ENCODE measurements around the gene ROR1.
A peak's percentile ranks its signal among the peaks of the same experiment; 100 is the strongest.

The ROR1 gene

DNA sequence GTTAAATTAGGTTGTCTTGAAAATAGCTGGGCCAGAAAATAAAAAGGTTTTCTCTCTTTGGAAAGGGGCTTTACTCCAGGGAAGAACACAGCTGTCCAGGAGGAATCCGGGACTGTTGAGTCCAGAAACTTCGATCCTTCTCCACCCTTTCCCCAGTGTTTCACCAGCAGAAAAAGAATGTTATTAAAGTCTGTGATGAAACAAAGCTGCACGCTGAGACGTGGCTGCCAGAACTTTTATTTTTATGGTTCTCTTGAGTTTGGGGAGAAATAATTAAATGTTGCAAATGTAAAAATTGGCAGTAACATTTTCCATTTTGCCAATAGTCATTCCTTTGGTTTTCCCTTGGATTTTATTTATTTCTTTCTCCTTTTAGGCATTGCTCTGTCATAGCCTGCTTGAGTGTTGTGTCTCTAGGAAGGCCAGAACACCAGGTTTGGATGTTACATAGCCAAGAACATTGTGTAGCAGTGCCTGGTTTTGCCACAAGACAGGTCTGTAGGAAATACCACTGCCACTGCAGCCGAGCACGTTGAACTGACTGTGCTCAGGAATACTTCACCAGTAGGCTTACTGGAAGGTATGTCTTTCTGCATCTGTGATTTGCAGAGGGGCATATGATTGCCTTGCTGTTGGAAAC lies 87.4 kb downstream of the ROR1 start:
- no peak for DNase-seq

DNA sequence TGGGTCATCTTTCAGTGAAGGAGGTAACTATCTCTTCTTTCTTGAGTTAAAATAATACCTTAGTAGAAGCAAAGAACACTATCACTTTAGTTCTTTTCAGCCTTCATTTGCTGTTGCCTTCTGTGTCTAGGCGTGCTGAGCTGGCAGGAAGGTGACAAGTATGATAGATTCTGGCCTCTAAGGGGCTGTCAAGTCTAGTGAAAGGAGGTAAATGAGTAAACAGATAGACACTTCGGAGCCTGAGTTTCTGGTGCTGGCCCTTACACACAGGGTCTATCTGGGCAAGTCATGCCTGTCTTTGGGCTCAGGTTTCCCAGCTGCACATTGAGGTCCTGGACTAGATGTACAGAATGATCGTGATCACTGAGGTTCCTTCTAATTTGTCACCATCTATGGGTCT lies 89.3 kb downstream of the ROR1 start:
- DNase-seq = no peak

DNA sequence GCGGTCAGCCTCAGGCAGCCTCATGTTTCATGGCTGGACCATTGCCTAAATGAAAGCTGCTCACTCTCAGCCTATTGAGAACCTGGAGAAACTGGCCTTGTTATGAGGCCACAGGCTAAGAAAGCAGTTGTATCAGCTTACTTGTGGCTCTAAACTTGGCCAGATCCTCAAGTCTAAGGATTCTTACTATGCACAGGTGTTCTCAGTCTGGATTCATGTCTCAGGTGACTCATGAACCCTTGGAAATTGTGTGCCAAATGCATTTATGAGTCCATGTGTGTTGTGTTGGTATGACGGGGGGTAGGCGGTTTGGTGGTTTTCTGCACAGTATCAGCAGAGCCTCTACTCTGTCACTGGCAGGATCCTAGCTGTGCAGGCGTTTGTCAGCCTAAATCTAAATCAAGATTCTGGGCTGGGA lies 90.4 kb downstream of the ROR1 start:
- DNase-seq = no peak

DNA sequence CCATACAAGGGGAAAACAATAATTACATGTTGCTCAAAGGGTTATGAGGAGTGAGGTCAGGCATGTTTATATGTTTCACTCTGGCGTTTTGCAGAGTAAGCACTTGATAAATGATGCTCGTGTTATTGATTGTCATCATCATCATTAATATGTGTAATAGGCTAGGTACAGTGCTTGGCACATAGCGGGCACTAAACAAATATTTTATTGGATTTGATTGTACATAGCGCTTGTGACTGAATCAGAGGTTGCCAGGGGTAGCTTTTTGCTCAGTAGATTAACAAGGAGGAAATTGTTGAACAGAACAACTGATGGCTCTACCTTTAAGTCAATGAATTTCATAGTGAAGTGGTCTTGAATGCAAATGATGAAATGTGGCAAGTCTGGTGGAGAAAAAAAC lies 91.7 kb downstream of the ROR1 start:
- DNase-seq = no peak

DNA sequence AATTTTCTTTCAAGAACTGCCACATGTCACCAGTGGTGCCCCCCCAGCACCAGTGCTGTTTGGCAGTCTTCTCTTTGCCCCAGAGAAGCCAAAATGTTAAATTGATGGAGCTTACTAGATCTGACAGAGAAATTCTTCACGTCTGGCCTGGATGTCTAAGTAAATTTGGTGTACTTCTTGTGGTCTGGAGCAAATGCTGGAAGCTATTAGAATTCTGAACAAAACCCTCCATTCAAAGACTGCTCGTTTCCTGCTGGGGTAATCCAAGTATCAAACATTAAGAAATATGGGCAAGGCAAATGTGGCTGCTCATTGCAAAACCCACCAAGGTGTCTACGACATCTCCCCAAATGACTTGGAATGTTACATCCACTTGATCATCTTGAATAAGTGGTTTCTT lies 92.3 kb downstream of the ROR1 start:
- no peak for DNase-seq

DNA sequence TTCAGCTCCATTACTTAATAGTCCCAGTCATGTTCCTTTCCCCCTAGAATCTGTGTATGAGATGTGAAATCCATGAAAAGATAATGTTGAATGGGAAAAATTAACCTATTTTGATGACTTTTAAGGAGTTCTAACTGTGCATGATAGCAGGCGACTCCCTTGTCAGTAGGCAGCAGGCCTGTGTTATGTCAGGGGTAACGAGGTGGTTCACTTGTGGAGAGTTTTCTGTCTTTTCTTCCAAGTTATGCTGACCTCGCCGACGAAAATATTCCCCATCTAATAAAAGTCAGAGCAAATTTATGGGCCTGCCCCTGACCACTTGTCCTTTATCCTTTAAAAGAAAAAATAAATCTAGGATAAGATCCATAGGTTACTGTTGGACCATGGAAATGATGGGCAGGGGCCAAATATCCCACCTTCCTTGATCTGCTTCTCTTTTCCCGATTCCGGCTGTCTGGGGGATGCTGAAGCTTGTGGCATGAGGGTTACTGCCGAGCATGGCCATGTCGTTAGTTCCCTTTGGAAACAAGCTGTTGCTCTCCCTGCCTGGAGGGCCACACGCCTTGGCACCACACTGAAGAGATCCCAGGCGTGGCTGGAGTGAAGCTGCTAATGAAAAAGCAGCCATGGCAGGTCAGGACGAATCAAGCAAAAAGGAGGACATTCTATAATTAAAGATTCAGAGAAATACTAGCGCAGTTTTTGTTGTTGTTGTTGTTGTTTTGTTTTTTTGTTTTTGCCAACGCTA lies 93.8 kb downstream of the ROR1 start:
- no peak for DNase-seq

DNA sequence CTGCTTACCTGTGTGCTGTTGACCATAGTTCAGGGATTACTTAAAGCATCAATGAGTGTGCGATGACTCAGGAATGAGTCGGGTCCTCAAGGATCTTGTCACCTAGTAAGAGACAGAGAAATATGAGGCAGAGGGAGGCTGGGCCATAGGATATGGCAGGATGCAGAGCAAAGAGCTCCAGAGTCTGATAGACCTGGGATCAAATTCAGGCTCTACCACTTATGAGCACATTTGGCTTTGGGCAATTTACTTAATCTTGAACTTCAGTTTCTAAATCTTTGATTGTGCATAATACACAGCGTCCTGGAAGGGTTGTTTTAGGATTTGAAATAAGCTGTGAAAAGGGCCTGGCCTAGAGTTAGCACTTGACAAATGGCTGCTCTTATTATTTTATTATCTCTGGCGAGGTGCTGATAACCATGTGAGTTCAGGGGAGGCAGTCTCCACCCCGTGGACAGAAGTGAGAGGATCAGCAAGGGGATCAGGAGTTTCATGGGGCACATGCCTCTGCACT lies 94.5 kb downstream of the ROR1 start:
- DNase-seq = peak; percentile 16

DNA sequence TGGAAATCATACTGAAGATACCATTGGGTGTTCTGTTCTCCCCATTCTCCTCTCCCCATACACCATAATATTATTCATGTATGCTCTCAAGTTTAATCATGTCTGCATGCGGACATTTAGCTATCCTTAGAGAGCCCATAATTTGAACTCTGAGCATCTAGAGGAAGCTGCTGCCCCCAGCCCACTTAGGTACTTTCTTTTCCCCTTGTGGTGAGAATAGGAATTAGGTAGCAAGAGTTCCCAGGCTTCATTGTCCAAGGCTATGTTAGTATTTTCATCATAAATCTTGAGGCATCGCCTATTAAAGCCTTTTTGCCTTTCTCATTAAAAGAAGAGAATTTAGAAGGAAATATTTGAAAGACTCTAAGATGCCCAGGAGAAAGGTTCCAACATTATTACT lies 96.3 kb downstream of the ROR1 start:
- no peak for DNase-seq

DNA sequence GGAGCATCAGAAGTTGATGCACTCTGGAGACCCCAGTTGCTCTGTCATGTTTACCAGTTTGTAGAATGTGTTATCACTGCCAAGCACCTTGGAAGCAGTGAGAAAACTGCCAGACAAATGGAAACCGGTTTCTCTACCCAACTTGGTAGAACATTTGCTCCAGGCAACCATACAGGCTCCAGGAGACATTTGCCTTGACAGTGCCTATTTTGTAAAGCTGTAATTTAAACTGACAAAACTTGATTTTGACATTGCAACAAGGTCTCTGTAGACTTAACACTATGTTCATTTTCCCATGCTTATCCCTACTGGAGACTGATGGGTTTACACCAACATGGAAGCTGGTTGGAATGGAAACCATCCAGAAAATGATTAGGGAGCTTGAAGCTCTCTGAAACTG lies 97.6 kb downstream of the ROR1 start:
- DNase-seq = no peak

DNA sequence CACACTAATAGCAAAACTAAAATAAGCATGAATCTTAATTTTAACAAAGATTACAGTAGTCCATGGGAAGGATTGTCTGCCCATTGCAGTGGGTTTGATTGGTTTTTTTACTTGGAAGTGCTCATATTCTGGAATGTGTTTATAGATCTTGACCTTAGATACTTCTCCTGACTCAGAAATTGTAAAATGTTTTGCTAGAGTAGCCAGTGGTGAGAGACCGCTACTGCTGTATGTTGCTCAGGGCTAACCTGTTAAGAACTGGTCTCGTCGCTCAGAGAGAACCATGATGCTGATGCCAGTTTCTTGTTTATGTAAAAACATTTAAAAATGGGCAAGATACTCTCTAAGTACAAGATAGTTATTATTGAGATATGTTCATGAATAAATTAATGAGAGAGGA lies 99.9 kb downstream of the ROR1 start:
- DNase-seq = no peak

DNA sequence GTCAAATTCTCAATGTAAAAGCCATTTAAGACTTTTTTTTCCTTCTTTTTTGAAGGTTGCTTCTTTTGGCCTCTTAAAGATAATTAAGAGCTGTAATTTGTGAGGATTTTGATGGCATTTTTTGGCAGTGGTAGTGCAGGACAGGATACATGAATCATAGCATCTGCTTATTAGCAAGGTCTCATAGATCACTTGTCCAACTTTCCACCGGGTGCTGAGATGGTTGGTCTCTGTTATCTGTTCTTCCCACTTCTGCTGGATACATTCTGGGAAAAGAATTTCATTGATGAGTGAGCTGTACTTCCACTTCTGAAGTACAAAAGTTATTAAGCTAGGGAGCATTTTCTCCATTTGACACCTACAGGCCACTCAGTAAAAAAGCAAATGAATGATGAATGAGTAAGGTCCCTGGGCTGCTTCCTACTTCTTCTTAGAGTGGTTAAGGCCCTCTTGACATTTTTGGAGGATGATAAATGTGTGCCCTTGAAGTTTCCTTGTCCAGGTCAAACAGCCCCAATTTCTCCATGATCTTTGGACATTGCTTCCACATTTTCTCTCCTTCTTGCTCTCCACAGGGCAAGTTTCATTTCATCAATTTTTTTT lies 100.6 kb downstream of the ROR1 start:
- DNase-seq = no peak

DNA sequence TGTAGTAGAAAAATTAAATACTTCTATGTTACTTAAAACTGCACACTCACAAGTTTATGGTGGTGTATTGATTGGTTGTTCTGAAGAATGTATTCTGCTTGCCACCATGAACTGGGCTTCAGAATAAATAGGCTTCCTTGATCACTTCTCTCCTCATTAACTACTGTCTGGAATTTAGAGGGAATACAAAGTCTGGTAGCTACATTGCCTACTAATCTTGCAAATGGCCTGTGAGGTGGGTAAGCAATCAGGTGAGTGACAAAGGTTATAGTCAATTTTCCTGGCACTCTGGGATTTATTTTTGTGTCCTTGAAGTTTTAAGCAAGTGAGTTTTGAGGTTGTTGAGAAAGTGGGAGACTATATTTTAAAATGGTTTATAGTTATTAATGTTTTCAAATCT lies 101.8 kb downstream of the ROR1 start:
- no peak for DNase-seq

DNA sequence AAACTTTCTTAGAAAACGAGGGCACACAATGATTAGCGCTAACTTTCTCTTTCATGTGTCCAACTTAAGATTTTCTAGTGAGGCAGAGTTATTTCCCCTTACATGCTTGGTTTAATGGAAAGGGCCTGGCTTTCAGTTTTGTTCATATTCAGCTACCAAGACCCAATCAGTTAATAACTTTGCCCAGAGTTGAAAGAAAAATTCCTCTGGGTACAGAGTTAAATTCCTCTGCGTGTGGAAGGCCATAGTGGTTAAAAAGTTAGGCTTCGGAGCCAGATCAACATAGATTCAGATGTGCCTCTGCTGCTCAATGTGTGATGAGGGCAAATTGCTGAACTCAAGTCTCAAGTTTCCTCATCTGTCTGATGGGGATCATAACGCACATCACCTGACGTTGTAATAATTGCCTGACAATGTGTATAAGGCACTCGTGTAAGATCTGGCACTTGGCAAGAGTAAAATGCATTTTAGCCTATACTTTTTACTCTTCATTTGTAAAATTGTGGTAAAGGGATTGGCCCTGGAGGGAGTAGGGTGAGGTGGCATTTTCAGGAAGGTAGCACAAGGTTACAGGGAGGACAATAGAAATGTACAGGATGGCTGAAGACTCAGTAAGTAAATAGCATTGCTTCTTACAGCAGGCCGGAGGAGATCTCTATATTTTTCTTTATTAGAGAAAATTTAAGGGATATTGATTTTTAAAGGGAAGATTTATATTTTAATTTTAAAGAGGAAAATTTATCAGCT lies 103.4 kb downstream of the ROR1 start:
- DNase-seq = no peak

DNA sequence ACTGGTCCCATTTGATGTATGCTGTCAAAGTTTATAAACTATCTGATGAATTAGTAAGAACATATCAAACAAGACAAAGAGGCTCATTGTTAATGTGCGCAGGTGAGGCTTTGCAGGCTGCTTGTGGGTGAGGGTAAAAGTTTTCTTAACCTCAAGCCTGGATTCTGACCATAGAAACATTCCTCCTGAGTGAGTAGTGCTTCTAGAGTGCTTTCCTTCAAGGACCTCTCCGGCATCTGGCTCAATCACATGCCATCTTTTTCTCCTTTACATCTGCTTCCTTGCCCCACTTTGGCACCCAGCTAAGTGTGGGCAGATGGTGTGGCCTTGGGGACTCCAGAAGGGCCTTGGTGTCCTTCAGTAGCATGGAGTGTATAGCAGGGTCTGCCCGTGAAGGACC lies 104.0 kb downstream of the ROR1 start:
- DNase-seq = no peak

DNA sequence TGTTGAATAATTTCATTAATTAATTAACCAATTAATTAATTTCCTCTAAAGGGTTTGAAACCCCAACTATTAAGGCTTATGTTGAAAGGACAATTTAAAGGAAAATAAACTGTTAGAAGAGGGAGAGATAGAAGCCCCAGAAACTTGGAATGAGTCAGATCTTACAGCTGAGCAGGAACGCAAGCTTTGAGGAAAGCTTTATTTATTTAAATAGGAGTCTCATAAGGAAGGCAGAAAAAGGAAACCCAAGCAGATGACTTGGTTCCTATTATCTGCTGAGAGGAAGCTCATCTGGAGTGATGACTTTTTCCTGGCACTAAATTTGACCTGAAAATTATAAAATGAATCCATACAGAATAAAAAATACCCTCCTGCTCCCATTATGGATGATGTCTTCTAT lies 105.1 kb downstream of the ROR1 start:
- DNase-seq = no peak

DNA sequence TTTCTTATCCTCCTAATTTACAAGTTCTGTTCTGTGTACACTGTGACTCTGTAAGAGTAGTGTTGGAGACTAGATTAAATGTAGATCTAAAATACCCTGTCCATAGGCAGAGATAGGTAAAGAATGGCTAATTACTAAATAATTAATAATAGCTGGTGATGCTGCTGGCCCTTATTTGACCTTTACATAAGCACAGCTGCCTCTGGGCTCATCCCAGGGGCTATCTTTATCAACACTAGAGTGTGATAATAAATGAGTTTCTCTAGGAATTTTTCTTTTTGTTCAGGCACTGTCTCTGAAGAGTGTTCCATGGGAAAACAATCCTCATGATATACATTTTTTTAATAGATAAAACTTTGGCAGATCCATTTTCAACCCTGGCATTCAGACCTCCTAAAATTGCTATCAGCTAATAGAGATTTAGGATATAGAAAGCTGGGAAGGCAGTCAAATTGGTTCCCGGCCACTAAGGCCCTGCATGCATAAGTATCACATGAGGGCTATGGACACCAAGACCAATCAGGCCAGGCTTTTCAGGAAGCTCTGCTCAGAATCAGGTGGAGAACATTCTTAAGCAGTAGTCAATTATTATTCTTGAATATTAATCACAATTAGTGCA lies 107.2 kb downstream of the ROR1 start:
- DNase-seq = no peak

DNA sequence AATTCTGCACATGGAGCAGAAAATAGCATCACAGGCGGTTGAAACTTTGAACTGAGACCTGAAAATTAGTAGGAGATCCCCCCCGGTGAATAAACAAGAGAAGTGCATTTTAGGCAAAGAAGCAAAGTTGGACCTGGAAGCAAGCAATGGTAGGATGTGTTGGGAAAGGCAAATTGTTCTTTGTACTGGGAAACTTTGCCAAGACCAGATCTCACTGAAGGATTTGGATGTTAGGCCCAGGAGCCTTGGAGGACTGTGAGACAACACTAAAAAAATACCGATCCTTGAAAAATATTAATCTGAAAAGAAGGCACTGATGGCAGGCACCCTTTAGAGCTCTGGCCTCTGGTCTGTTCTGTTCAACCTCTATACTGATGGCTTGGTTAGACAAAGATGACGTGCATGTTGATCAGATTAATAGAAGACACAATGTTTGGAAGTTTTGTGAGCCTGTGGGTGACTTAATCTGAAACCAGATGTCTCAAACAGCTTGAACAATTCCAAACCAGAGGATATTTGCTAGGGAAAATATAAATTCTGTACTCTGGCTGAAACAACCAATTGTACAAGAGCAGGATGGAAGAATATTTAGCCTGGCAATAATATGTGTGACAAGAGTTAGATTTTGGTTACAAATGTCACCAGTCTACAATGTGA lies 108.4 kb downstream of the ROR1 start:
- DNase-seq = no peak

DNA sequence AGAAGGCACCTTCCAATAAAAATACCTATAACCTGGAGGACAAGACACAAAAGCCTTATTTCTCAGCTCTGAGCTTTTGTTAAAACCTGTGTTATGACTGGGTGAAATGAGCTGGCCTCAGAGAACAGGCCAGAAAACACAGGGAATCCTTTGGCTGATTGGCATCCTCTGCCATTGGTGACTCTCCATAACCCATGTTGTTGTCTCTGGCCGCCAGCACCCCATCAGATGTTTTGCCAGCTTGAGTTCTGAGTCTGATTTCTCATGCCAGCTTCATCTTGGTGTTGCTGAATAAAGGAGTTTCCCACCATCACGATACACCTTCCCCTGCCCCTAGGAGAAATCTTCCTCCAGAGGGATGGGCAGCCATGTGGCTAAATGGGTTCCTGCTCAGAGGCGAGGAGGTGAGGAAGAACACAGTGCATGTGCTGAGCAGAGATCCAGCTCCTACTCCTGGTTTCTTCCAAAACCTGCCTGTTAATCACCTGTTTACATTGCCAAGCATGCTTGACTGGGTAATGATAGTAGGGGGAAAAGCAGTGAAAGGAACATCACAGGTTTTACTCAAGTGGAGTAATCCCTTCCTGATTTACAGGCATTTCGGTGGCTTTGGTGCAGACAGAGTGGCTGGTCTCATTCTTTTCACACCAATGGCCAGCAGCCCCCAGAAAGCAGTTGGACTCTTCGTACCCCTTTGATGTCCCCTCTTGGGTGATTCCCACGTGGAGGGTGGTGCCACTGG lies 109.8 kb downstream of the ROR1 start:
- DNase-seq = no peak

DNA sequence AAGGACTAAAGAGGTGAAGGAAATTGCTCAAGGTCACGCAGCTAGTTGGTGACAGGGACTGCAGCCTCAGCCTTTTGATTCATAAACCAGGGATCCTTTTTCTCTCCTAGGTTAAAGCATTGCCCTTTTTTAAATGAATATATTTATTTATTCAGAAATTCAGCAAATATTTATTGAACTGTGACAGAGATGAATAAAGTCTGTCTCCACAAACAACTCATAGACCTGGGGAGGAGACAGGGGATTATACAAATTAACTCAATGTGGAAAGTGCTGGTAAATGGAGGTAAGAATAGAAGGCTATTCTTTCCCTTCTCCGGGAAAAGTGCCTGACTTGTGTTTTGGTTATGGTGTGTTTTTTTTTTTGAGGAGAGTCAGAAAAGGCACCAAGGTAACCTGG lies 110.7 kb downstream of the ROR1 start:
- no peak for DNase-seq

DNA sequence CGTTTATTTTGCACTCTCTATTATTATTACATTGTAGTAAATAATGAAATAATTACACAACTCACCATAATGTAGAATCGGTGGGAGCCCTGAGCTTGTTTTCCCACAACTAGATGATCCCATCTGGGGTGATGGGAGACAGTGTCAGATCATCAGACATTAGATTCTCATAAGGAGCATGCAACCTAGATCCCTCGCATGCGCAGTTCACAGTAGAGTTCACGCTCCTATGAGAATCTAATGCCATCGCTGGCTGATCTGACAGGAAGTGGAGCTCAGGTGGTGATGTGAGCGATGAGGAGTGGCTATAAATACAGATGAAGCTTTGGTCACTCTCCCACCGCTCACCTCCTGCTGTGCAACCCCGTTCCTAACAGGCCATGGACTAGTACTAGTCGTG lies 112.1 kb downstream of the ROR1 start:
- no peak for DNase-seq

DNA sequence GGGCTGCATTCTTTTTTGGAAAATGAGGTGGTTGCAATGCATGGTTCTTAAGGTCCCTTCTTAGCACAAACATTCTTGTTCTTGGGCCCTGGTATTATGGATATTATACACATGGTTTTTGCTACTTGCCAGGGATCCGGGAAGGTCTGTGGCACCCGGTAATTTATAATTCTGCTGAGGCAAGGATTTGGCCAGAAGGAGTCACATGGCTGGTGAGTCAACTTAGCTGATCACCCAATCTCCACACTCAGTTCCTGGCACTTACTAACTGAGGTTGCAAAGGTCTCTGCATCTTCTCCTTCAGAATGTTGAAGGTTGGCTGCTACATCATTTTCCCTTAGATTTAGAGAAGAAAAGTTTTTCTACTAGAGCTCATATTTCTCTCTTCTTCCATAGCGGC lies 112.5 kb downstream of the ROR1 start:
- no peak for DNase-seq

DNA sequence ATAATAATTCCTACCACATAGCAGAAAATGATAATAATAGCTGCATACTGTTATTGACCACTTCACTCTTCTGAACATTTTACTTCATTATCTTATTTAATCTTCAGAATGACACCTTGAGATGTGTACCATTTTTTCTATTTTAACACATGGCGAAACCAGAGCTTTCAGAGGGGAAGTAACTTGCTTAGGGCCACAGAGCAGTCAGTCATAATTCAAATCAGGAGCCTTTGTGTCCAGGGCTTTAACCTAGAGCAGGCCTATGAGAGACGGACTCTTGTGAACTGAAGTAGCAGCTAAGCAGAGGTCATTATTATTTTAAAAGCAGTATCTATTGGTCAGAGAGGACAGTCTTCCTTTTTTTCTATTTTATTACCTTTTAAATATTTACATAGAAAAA lies 114.0 kb downstream of the ROR1 start:
- DNase-seq = no peak

All from stimulated activated CD4-positive, alpha-beta T cell treated with anti-CD3 and anti-CD28 coated beads, Interleukin-1b, Interleukin-23, amount 100 ng/mL, for 48 hours (primary cell).